ENCODE measurements around the gene GCN1. TPM values are rescaled to one million over a fixed set of nuclear protein-coding genes. Genes with fewer than 3 reads are reported as not detected.

GCN1 gene
- total RNA-seq, 1 donor from 2014 or later, result 114 TPM

- DNase-seq (ENCODE audit: low spot score), result peak; percentile 87
Measured at GRCh38 chr12:120230326-120230973, 35.9 kb upstream of the GCN1 start.

DNA sequence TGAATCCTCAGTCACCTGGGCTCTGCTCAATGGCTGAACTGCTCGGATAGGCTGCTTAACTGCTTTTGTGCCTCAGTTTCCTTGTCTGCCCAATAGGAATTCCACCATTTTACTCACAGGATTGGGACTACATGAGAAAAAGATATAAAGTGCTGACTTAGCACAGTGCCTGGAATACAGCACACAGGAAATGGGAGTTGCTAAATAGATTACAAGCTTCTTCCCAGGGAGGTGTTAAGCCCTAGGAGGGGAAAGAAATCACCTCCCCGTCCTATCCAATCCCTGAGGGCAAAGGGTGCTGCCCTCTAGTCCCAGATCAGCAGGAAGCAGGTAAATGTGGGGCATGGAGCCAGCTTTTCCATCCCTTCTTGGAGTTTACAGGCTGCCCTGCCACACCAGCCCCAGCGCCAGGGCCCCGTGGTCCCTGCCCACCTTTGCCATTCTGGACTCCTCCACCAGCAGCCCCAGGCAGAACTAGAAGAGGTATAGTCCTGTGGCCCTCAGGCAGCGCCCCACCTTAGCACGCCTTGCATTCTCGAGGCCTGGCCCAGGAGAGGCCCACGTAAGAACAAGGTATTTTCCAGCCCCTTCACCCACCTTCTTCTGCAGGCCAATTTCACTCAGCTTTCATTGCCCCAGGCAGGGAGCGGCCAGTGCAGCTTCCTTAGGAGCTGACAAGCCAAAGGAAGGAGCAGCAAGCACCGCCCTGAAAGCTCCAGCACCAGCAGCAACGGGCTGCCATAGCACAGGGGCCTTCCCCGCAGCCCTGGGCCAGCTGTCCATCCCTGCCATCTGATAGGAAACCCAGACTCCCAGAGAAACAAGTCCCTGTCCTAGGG lies 35.2 kb upstream of the GCN1 start:
- no peak for DNase-seq (ENCODE audit: low spot score)

DNA sequence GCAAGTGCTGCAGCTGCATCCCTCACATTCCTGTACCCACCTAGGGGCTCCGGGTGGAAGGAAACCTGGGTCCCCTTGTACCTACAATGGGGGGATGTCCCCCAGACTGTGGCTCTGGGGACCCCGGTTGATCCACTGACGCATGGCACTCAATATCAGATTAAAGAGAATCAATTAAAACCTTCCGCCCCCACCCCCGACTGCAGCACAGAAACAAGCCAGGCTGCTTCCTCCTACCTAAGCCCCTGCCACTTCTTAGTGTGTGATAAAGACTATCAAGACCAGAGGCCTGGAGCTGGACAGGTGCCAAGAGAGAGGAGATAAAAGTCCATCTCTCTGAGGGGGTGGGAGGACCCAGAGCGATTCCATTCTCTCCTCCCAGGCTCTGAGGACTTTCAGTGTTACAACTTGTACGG lies 34.6 kb upstream of the GCN1 start:
- DNase-seq (ENCODE audit: low spot score), result no peak

DNA sequence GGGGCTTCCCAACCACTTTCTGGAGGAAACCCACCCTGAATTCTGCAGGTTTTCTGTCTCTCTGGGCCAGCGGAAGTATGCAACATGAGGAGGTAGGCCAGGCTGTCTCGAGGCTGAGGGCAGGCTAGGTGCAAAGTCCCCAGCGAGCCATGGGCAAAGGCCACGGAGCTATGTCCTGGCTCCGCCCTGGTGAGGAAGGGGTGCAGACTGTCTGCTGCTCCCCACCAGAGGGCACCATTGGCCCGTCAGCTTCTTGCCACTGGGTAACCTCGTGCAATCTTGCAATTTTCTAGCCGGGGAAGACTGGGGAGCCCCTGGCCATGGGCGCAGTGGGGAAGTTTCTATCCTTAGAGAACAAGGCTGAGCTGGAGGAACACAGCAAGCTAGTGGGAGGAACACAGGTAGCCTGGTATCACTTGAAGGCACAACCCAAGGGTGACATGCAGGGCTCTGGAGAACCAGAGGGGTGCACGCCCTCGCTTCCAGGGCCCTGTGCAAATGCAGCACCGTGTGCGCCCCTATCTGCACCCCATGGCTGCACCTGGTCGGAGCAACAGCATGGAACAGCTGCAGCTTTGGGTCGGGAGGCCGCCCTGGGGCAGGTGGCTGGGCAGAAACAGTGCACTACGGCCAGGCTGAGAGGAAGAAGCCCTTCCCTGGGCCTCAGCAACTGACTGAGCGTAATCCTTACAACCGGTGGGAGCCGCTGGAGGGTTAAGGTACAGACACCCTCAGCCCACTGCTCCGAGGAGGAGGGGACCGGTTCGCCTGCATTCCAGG lies 34.0 kb upstream of the GCN1 start:
- peak; percentile 91 for DNase-seq (ENCODE audit: low spot score)

- no peak for DNase-seq (ENCODE audit: low spot score)
Measured at GRCh38 chr12:120228041-120228290, 33.5 kb upstream of the GCN1 start.

DNA sequence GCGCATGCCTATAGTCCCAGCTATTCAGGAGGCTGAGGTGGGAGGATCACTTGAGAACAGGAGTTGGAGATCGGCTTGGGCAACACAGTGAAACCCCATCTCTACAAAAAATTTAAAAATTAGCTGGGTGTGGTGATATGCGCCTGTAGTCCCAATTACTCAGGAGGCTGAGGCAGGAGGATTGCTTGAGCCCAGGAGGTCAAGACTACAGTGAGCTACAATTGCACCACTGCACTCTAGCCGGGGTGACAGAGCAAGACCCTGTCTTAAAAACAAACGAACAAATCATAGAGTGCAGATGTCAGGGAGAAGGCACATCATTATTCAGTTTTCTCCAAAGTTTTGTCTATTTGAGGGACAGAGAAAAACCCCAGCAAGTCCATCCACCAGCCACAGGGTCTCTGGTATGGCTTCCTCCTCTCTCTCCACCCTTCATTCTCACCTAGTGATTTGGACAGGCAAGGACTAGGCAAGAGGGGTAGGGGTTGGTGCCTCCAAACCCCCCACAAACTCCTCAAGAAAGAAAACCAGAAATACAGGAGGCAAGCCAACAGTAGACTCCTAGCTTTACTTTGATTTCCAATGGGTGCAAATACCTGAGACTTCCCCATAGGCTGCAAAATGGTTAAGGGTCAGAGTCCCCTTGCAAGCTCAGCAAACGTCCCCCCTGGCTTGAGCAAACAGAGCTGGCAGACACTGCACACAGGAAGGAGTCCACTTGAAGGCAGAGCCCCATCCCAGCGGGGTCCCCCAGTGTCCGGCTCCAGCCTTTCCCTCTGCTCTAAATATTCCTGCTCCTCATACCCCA lies 32.9 kb upstream of the GCN1 start:
- no peak for DNase-seq (ENCODE audit: low spot score)

GRCh38 chr12:120225852-120226640 lies 31.5 kb upstream of the GCN1 start:
- peak; percentile 76 for DNase-seq (ENCODE audit: low spot score)

DNA sequence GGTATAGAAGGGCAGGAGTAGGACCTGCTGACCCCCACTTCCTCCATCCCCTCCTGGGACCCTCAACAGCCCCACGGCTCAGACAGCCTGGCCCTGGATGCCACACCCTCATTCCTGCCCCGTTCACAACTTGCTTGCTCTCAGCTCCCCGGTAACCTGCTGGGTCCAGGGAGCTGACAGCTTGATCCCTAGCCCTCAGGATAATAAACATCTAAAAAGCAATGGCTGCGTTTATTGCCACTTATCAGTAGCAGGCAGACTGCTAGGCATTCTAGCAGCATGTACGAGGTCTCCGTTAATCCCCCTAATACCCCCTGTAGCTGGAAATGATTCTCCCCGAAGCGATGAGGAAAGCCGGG lies 30.7 kb upstream of the GCN1 start:
- no peak for DNase-seq (ENCODE audit: low spot score)

- no peak for DNase-seq (ENCODE audit: low spot score)
Measured at GRCh38 chr12:120224304-120225199, 30.0 kb upstream of the GCN1 start.

- DNase-seq (ENCODE audit: low spot score), result no peak
Measured at GRCh38 chr12:120223458-120224303, 29.2 kb upstream of the GCN1 start.

GRCh38 chr12:120222288-120222832 lies 27.8 kb upstream of the GCN1 start:
- no peak for DNase-seq (ENCODE audit: low spot score)

- DNase-seq (ENCODE audit: low spot score), result no peak
Measured at GRCh38 chr12:120221576-120221900, 27.0 kb upstream of the GCN1 start.

DNA sequence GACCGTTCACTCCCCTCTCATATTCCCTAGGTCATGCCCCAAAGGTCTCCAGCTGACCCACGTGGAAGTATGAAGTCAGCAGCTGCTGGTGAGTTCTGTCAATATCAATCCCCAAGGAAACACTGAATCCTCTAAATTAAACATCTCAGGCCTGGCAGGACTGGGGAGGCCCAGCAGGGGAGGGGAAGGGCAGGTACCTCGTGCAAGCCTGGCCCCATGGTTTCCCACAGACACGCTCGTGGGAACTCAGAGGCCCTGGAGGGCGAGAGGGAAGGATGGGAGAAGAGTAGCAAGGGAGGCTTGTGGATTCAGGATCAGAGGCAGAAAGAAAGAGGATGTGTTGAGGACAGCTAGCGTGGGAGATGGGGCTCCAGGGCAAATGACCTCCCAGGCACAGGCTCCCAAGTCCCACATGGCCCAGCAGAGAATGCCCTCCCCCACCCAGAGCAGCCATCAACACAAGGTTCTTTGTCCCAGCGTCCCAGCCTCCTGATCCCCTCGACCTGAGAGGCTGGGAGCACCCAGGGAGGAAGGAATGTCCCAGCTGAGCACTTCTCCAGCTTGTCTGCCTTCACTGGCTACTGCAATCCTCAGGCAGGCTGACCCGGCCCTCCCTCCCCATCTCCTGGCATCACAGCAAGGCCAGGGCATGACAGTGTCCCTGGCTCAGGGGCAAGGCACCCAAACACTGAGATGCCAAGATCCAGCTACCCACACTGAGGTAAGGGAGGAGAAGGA lies 26.5 kb upstream of the GCN1 start:
- no peak for DNase-seq (ENCODE audit: low spot score)

DNA sequence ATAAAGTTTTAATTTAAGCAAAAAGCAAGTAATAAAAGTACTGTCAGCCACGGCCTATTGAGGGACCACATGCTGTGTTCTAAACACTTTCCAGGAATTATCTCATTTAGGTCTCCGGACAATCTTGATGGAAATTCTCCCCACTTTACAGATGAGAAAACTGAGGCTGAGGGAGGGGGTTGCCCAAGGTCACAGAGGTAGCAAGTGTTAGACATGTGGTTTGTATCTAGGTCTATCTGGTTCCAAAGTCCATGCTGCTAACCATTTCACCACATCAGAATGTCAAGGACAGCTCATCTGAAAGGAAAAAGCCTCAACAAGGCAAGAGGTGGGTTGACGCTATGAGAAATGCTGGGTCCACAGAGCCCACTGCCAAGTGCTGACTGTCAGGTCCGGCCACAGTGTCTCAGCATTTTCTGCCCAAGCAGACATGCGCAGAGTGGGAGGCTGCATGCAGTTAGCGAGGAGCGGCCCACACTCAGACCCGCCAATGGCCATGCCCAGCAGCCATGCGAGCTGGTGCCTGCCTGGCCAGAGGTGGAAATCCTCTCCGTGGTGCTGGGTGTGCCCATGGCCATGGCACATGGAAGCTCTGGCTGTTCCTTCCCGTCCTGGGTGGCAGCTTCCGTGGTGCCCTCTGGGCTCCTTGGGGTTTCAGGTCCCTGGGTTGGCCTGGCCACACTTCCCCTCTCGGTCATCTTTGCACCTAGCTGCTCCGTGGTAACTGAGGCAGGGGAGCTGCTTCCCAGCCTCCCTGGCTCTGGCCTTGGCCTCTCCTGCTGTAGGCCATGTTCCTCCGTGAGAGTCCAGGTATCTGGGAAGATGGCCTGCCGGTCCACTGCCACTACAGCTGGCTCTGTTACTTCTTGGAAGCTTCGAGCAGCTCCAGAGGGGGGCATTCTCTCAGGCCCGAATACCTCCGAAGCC lies 24.4 kb upstream of the GCN1 start:
- DNase-seq (ENCODE audit: low spot score), result no peak

DNA sequence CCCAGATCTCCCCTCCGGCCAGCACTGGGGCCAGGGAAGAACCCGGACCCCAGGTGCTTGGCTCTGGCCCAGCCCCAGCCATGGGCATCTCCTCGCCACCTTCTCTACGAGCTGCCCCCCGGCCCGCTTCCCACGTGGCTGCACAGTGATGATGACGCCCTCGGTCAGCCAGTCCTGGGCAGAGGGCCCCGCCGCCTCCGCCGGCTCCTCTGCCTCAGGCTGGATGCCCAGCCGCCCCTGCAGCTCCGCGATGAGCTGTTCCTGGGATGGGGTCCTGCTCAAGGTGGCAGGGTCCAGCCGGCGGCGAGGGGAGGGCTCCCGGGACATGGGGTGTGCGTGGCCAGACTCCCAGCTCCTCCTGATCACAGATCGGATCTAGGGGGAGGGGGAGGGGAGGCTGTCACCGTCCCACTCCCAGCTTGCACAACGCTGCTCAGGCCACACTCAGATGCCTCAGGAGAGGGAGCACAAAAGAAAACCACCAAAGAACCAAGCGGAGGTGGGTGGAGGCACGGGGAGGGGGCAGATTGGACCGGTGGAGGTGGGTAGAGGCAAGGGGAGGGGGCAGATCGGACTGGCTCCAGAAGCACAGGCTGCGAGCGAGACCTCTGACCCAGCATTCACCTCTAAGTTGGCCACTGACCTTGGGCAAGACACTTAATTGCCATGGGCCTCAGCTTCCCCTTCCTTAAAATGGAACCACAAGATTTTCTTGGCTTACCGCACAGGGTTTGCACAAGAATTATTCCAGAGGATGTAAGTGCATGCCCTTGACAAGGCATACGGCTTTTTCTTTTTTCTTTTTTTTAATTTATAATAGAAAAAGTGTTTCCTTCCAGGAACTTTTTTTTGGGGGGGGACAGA lies 22.5 kb upstream of the GCN1 start:
- no peak for DNase-seq (ENCODE audit: low spot score)

Data from ureter (tissue), 1 donor.